Measurements from ENCODE around the gene CCT3.
"Not testable (repeated sequence)": the region's sequence is repeated elsewhere in the genome, so short reads cannot be mapped to it uniquely, and the experiment has no call there.

The CCT3 gene

DNA sequence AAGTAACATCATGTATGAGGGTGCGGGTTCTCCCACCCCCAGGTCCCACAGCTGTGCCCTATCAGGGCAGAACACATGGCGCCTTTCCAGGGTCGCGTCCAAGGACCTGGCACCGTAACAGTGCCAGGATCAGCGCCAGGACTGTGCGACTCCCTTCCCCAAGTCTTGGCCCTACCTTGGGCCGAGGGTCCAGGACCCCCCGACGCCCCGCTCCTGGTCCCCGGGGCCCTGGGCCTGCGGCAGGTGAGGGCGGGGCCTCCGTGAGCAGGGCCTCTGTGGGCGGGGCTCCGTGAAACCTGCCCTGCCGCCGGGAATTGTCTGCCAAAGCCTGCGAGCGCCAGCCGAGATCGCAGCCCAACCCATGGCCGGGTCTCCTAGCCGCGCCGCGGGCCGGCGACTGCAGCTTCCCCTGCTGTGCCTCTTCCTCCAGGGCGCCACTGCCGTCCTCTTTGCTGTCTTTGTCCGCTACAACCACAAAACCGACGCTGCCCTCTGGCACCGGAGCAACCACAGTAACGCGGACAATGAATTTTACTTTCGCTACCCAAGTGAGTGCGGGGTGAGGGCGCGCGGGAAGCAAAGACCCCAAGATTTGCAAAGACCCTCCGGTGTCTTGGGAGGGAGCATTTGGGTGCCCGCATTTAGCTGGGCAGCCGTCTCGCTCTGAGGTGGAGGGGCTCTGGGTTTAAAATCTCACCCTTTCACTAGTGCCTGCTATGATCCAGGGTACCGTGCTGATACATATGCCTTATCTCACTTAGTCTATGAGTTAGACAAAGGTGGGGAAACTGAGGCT, 31.0 kb upstream of the CCT3 start, which contains the start of gene RHBG:
TSS of gene RHBG (plus strand) at position 323 of the 796 bp plus-strand sequence. CDS start at position 362, 39 bp downstream.
- no peak for DNase-seq (ENCODE audit: low read depth)

DNA sequence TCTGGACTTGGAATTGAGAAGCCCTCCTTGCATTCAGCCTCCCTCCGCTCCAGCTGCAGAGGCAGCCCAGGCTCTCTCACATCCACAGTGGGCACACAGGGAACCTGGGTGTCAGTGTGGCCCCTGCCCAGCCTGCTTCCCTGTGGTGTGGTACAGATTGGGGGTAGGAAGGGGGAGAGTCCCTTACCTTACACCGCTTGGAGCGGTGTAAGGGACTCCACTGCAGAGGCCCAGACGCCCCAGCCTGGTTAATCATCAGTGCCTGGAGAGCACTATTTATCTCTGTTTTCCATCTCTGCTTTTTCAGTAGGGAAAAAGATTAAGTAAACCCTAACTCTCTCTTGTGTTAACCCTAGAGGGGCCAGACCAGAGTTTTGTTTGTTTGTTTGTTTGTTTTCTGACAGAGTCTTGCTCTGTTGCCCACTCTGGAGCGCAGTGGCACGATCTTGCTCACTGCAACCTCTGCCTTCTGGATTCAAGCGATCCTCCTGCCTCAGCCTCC, 30.1 kb upstream of the CCT3 start:
- DNase-seq (ENCODE audit: low read depth), result no peak

DNA sequence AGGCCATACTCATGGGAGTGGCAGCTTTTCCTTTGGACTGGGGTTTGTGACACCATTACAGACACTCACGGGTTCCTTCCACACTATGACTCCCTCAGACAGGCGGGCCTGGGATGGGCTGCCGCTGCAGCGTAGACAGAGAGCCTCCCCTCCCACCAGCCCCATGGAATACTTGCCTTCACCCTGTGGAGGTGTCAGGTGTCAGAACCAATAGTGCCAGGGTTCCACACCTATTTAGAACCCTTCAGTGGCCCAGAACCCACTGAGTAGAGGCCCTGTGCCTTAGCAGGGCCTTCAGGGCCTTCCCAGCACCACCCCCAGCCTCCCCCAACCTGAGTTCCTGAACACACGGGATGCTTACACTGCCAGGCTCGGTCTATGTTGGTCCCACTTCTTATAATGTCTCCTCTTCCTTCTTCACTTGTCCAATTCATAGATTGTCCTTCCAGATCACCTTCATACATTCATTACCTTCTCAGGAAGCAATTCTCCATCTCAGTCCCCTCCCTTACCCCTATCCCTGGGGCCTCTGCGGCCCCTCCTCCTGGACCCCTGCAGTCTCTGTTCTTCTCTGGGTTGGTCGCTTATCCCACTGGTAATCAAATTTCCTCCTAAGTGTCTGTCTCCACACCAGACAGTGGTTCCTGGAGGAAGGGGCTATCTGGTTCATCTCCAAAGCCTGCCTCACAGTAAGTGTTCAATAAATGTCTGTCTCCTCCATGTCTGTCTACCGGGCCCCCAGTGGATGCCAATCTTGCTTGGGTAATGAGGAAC, 29.5 kb upstream of the CCT3 start:
- DNase-seq (ENCODE audit: low read depth), result no peak

DNA sequence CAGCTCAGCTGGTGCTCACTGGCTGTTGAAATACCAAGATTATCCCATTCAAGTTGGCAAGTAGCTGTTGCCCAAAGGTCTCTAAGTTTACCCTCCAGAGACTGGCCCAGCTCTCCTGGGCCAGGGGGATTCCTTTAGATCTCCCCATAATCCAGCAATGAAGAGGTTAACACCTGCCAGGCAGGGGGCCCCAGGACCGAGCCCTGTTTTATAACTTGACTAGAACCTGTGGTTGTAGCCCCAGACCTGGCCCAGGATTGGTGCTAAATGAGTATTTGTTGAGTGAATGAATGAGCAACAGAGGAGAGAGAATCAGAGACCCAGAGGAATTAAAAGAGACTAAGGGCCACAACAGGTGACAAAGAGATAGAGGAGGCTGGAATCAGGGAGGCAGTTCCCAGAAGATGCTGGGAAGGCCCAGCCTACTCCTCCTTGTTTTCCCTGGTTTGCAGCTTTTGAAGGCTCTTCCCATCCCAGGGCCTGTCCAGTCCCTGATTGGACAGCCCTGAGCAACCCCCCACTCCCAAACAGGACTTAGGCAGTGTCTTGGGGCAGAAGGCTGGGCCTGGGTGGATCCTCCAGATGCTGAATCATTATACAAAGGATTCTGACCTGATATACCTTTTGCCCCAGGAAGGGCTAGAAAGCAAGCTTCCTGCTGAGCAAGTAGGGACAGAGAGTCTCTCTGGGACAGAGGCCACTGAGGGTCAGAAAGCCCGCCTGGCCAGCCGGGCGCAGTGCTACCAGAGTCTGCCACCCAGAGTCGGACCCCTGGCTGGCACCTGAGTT, 28.5 kb upstream of the CCT3 start:
- DNase-seq (ENCODE audit: low read depth), result no peak

DNA sequence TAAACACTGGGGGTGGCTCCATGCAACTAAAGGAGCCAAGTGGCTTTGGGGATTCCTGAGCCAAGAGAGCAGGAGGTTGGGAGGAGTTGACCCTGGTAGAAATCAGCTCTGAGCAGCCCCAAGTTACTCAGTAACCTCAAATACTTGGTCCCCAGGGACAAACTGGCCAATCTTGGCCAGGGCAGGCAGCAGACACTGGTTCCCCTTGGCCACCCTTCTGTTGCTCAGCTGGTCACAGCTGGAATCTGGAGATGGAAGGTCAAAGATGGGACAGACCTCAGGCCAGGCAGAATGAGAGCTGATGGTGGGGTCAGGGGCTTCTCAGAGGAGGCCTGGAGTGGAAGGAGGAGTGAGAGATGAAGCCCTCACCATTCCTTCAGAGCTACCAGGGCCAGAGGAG, 27.7 kb upstream of the CCT3 start:
- DNase-seq (ENCODE audit: low read depth), result no peak

DNA sequence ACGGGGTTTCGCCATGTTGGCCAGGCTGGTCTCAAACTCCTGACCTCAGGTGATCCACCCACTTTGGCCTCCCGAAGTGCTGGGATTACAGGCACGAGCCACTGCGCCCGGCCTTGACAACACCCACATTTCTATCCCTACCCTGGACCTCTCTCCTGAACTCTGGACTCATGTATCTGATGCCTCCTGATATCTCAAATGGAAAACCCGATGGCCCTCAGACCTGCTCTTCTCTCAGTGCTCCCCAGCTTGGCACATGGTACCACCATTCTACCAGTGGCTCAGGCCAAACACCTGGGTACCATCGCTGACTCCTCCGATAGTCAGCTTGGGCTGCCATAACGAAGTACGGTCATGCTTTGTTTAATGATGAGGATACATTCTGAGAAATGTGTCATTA, 22.4 kb upstream of the CCT3 start:
- DNase-seq (ENCODE audit: low read depth), result no peak

DNA sequence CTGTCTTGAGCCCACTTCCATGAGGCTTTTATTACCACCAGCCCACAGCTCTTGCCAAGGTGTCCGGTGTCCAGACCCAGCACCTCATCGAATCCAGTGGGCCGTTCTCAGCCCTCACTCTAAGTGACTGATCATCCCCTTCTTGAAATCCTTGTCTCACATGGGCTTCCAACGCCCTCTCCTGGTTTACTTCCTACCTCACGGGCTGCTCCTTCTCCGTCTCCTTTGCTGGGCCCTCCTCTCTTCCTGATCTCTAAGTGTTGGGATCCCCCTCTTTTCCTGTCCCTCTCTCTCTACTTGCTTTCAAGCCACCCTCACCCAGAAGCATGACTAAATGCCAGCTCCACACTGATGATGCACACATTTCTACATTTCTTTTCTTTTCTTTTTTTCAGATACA, 21.9 kb upstream of the CCT3 start:
- DNase-seq (ENCODE audit: low read depth), result no peak

DNA sequence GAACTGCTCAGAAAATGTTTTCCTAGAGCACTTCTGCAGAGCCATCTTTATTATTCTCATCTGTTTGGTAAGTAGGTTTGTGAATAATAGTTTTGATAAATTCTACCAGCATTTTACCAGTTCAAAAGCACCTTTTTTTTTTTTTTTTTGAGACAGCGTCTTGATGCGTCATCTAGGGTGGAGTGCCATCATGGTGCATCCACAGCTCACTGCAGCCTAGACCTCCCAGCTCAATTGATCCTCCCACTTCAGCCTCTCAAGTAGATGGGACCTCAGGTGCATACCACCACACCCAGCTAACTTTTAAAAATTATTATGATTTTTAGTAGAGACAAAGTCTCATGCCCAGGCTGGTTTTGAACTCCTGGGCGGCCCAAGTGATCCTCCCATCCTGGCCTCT, 21.2 kb upstream of the CCT3 start:
- DNase-seq (ENCODE audit: low read depth), result no peak

DNA sequence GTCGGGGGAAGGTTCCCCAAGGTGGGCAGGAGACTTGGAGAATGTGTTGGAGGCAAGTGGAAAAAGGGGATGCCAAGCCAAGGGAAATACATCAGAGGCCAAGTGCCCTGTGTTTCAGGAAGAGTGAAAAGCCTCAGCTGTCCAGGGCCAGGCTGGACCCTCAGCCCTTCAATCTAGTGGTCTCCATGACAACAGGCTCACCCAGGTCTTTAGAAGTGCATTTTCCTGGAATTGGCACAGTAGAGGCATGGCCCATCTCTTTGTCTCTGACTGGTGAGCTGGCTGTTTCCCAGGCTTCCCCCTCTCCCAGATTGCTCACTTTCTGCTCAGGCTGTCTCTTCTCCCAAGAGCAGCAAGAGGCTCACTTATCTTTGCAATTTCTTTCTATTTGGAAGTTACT, 20.5 kb upstream of the CCT3 start:
- no peak for DNase-seq (ENCODE audit: low read depth)

DNA sequence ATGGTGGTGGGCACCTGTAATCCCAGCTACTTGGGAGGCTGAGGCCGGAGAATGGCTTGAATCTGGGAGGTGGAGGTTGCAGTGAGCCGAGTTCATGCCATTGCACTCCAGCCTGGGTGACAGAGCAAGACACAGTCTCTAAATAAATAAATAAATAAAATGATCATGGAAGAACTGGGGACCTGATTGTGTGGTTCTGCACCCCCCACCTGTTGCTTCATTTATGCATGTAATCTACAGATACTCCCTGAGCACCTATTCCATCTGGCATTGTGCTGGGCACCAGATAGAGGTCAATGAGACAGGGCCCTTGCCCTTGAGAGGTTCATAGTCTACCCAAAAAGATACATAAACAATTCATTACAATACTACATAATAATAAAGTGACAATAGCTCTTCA, 19.9 kb upstream of the CCT3 start:
- DNase-seq (ENCODE audit: low read depth), result no peak

DNA sequence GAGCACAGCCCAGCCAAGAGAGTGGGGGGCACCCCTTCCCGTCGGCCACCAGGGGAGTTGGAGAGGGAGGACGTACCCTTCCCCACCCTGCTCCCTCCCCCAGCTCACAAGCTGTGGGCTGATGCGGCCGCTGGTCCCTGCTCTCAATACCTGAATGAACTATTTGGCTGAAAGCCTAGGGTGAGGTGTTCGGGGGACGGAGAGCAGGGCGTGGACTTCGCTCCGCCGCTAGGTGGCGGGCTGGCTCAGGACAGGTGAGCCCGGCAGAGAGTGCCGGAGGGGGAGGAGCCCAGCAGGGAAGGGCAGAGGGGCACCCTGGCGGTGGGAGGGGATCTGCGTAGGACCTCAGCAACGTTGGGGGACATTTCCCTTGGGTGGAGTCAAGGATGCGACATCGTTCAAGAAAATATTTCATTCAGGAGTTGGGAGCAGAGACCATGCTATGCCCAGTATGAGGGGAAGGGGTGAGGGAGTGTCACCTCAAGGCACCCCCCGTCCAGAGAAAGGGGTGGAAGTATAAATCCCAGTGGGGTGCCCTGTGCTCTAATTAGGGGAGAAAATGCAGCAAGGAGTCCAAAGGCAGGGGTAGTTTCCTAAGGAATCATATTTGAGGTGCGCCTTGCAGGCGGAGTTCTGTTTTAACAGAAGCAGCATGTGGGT, 18.9 kb upstream of the CCT3 start:
- peak; percentile 44 for DNase-seq (ENCODE audit: low read depth)

DNA sequence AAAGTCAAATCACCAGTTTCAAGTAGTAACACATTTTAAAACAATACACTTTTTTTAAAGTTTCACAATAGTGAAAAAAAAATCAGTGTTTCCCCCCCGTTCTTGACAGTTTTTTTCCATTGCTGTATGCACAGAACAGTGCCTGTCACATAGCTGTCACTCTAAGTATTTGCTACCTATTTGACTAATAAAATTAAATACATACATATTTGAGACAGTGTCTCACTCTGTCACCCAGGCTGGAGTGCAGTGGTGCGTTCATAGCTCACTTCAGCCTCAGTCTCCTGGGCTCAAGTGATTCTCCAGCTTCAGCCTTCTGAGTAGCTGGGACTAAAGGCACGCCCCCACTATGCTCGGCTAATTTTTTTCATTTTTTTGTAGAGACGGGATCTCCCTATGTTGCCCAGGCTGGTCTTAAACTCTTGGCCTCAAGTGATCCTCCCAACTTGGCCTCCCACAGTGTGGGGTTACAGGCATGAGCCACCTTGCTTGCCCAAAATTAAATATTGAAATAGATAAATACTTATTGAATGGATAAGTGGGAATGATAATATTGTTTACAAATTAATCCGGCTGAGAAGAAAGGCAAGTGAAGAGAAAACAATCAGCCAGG, 18.3 kb upstream of the CCT3 start:
- no peak for DNase-seq (ENCODE audit: low read depth)

DNA sequence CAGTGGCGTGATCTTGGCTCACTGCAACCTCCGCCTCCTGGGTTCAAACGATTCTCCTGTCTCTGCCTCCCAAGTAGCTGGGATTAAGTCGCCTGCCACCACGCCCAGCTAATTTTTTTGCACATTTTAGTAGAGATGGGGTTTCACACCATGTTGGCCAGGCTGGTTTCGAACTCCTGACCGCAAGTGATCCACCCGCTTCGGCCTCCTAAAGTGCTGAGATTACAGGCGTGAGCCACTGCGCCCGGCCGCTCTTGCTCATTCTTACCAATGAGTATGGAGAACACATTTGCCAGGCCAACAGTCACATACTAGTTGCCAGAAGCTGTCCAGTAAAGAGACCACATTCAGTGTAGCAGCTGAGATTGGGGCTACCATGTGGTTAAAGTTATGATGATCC, 14.4 kb upstream of the CCT3 start:
- DNase-seq (ENCODE audit: low read depth), result not testable (repeated sequence)

DNA sequence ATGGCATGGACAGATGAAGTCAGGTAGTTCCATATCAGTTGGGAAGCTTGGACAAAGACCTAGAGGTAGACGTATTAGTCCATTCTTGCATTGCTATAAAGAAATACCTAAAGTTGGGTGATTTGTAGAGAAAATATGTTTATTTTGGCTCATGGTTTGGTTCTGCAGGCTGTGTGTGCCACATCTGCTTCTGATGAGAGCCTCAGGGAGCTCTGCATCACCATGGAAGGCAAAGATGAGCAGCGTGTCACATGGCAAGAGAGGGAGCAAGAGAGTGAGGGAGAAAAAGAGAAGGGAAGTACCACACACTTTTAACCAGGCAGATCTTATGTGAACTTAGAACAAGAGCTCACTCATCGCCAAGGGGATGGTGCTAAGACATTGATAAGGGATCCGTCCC, 9.2 kb upstream of the CCT3 start:
- DNase-seq (ENCODE audit: low read depth), result no peak

DNA sequence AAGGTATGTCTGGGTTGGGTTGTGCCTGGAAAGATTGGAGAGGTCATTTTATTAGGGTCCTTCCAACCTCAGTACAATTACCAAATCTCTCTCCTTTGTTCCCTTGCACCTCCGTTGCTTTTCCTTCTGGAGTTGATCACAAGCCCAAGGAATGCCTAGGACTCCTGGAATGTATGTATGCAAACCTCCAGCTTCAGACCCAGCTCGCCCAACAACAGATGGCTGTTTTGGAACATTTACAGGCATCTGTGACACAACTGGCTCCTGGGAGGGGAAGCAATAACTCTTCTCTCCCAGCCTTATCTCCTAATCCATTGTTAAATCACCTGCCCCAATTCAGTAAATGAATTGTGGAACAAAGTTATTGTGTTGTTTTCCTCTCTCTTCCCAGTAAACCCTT, 8.5 kb upstream of the CCT3 start:
- no peak for DNase-seq (ENCODE audit: low read depth)

DNA sequence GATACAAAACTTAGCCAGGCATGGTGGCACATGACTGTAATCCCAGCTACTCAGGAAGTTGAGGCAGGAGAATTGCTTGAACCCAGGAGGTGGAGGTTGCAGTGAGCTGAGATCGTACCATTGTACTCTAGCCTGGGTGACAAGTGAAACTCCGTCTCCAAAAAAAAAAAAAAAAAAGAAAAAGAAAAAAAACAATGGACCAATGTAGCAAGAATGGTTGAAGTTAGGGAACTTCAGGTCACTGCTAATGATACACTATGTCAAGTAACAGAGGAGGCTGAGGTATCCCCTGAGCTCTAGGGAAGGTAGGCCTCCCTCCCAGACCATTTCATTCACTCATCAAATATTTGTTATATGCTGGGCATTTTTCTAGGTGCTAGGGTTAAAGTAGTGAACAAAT, 7.9 kb upstream of the CCT3 start:
- not testable (repeated sequence) for DNase-seq (ENCODE audit: low read depth)

DNA sequence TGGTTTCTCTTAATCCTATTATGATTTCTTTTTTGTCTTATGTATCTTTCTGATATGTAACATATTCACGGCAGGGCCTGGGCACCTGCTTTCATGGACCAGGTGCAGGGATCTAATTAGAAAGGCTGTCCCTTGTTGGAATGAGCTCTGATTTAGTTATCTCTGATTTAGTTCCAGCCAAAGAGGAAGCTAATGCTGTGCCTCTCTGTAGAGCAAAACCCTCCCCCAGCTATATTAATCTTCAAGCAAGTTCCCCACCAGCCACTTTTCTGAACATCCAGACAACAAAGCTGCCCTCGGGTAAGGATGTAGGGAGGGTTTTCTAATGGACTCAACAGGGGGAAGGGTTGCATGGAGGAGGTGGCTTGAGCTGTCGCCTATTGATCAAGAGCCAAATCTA, 6.3 kb upstream of the CCT3 start:
- no peak for DNase-seq (ENCODE audit: low read depth)

DNA sequence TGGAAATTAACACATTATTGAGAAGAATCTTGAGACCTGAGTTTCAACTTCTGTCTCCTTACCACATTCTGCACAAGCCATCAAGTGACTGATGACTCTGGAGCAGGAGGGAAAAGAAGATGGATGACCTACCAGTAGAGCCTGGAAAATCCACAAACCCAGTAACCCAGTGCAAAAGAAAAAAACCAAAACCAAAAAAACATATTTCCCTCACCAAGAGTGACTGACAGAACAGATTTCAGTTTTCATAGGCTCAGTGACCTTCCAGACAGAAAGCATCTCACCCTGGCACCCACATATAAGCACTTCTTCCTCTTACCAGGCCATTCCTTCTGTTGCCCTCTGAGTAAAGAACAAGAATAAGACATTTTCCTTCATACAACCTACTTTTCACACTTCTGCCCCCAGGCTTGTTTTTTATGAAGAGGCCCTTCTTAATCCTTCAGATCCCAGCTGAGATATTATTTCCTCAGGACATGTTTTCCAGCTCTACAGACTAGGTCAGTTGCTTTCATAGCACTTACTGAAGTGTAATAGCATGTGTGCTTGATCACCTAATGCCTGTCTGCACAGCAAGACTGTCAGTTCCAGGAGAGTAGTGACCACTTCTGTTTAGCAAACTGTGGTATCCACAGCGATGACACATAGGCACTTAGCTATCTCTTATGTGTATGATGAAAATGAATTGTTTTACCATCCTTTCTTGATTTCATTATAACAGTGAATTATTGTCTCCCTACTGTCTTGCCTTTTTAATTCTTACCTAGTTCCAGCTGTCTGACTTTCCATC, 4.3 kb upstream of the CCT3 start:
- DNase-seq (ENCODE audit: low read depth), result no peak

DNA sequence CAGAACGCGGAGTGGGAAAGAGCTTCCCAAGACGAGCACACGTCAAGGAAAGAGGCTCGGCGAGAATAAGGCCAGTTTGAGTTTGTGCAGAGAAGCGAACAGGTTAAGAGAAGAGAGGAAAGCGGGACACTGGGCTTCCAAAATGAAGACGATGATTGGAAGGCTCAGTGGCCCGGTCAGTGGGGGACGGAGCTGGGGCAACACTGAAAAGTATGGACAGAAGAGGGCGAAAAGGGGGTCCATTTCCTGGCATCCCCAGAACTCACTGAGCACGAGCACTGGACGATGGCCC, 258 bp downstream of the CCT3 start:
- no peak for DNase-seq (ENCODE audit: low read depth)

DNA sequence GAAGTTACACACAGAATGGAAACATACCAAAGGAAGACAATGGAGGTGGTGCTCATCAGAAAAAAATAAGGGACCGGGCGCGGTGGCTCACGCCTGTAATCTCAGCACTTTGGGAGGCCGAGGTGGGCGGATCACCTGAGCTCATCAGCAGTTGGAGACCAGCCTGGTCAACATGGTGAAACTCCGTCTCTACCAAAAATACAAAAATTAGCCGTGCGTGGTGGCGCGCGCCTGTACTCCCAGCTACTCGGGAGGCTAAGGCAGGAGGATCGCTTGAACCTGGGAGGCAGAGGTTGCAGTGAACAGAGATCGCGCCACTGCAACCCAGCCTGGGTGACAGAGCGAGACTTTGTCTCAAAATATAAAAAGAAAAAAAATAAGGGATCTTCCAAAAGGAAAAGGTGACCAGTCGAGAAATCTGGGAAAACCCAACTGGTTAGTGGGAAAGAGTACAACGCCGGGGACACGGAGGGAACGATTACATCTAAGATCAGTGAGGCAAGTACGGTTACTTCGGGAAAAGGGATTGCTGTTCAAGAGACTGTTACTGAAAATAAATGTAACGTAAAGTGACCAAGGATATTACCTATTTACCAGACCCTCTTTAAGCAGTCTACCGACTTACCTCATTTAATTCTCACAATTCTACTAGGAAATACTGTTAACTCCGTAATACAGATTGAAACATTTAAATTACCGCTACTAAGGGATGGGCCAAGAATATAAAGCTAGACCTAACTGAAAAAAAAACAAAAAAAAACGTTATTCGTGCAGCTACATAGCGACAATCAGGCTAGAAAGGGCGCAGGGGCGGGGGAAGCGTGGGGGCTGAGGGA, 822 bp downstream of the CCT3 start:
- no peak for DNase-seq (ENCODE audit: low read depth)
